Measurements from ENCODE around the gene MAB21L3.

- TF ChIP-seq POLR2A (IDR thresholded peaks at IDR 0.05; ENCODE audit: low read depth, low read length) = no peak
- no peak for TF ChIP-seq POLR2AphosphoS5 (IDR thresholded peaks at IDR 0.05; ENCODE audit: low read depth, low read length)
Measured at GRCh38 chr1:116123837-116124533, 12.8 kb downstream of the MAB21L3 start.
